GM12872 (cell line): ENCODE results near the gene UNC13D.

Experiments used
- CTCF ChIP-seq: IDR thresholded peaks from 3 replicates; pipeline ENCODE4 v1.5.1; 2011; ENCODE audit warnings: low read depth, mild to moderate bottlenecking, low read length, moderate library complexity; ENCODE audit not compliant: insufficient read depth

The UNC13D gene

DNA sequence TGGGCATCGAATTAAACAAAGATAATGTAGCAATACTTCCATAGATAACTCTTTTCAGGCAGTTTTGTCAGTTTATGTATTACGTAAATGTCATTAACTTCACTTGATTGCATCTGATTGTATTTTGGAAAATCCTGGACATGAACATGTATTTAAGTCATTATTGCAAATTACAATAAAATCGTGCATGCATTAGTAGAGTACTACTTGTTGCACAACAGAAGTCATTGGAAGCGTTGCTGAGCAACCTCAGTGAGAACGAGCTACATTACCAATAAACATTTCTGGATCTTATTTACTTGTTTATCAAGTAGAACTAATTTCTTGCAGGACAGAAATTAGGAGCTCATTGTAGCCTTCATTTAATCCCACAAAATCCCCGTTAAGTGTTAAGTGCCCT, 53.0 kb downstream of the UNC13D start:
- no peak for TF ChIP-seq CTCF

DNA sequence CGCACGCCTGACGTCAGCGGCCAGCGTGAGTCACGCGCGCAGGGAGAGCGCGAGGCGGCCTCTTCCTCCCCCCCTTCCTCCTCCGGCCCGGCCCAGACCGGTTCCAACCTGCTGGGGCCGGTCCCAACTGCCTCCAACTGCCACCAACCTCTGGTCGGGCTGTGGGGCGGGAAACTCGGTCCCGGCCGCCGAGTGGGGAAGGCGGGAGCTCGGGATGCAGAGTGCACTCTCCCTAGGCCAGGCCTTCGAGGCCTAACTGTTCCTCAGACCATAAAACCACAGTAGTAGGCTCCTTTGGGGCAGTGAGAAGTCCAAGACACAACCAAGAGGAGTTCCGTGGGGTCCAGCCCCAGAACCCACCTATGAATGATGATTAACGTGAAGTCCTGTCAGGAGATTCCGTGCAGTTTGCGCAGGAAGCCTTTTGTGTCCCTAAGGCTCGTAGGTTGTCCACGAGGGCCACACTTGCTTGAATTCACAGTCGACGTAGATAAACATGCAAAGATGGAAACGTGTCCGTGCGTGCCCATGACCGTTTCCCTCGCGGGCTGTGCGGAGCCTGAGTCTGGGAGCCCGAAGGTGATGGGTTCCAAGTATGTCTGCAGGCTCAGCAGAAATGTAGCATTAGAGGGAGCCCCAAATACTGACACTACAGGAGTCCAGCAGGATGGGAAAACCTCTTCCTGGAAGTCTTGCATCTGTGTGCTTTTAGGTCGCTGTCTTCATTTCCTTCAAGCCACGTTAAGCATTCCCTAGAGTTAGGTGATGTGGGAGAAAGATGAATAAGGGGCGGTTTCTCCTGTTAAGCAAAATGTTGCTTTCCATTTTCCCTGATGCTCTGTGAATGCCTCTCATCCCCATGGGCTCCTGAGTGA, 59.0 kb downstream of the UNC13D start:
- no peak for TF ChIP-seq CTCF

DNA sequence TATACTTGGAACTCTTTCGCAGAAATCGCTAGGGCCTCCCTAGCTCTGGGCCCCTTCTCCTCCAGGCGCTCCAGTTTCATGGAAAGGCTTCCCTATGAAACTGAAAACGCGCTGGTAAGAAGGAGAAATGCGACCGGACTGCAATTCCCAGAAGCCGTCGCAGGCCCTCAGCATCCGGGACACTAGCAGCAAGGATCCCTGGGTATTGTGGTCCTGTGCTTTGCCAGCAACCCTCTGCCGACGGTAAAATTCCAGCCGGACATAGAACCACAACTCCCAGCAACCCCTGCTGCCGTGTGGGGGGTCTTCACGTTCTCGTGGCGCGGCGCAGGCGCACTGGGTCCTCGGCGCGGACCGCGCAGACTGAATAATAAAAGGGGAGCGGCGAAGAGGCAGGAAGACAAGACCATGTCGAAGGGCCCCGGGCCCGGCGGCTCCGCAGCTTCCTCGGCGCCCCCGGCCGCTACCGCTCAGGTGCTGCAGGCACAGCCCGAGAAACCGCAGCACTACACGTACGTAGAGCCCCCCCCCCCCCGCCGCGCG, 59.7 kb downstream of the UNC13D start, which contains the start of gene UNK:
TSS of gene UNK (plus strand) at position 334 of the 543 bp plus-strand sequence. CDS start at position 409, 75 bp downstream.
- TF ChIP-seq CTCF: no peak

DNA sequence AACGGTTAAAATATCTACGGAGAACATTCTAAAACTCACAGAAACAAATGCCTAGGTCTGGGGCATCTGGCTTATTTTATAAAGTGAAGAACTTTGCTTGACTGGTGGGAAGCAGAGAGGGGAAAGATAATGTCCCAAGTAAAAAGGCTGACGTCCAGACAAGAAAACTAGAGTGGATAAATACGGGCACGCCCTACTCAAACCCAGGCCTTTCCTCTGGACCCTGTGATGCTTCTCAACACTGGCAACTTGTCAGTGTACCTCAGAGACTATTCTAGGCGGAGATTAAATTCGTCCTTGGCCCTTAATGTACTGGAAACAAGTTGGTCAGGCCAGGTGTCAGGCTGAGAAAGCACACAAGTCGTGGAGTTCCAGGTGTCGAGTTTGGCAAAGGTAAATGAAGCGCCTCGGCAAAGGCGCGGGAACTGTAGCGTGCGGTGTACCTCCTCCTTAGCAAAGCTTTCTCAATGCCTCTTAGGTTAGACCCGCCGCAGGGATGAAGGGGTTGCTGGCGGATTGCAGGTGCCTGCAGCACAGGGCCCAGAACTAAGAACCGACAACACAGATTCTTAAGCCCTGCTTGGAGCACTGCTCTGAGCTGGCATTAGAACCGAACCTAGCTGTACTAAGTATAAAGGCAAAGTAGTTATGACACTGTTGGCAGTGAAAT, 60.3 kb downstream of the UNC13D start:
- TF ChIP-seq CTCF: no peak

DNA sequence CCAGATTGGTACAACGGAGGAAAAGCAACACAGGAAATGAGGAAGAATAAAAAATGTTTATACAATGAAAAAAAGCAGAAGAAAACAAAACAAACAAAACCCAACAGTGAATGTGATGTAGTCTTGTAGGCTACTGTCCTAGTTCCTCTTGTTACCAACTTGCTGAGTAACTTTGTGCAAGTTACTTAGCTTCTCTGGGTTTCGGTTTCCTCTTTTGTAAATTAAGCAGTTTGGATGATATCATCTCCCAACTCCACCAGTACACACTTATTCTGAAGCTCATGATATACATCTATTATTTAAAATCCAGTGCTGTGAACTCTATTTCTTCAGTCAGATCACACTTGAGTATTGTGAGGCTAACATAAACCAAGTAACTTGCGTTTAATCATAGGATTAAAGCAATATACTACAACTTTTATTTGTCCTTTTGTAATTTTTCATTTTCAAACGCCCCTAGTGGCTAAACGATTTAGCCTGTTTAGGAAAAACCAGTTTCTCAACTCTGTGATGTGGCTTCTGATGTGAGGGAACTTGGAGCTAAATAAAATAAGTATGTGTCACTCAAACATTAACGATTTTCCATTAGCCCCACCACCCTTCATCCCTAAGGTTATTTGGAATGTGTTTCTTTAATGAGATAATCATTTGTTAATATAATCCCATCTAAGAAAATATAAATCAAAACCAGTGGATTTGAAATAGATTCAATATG, 61.0 kb downstream of the UNC13D start:
- peak; percentile 67 for TF ChIP-seq CTCF

- no peak for TF ChIP-seq CTCF
Observed at GRCh38 chr17:75779987-75780889, 64.0 kb downstream of the UNC13D start.
